ENCODE data around the gene DCP1A.

DCP1A gene

GRCh38 chr3:53258600-53259426 is 88.5 kb downstream of the DCP1A start:
- H3K4me3 ChIP-seq (ENCODE audit: low read depth, low read length), result no peak overlapping the region
- no peak for TF ChIP-seq CTCF (IDR thresholded peaks at IDR 0.05; ENCODE audit: low read depth, low read length)

GRCh38 chr3:53257465-53257864 is 89.9 kb downstream of the DCP1A start:
- no peak overlapping the region for H3K4me3 ChIP-seq (ENCODE audit: low read depth, low read length)
- TF ChIP-seq CTCF (IDR thresholded peaks at IDR 0.05; ENCODE audit: low read depth, low read length), result no peak

GRCh38 chr3:53256704-53257055 is 90.7 kb downstream of the DCP1A start:
- no peak for TF ChIP-seq CTCF (IDR thresholded peaks at IDR 0.05; ENCODE audit: low read depth, low read length)
- H3K4me3 ChIP-seq (ENCODE audit: low read depth, low read length), result no peak overlapping the region

GRCh38 chr3:53255775-53256703 is 91.3 kb downstream of the DCP1A start, which contains the start of gene TKT:
Gene TKT, minus strand, starts transcription at chr3:53256022. Its CDS starts 80 bp downstream, at chr3:53255942.
- TF ChIP-seq CTCF (IDR thresholded peaks at IDR 0.05; ENCODE audit: low read depth, low read length), result no peak
- peak within 1 kb of the TSS; percentile 85 for H3K4me3 ChIP-seq (ENCODE audit: low read depth, low read length)

- TF ChIP-seq CTCF (IDR thresholded peaks at IDR 0.05; ENCODE audit: low read depth, low read length), result no peak
- H3K4me3 ChIP-seq (ENCODE audit: low read depth, low read length), result peak overlapping the region; percentile 85
Observed at GRCh38 chr3:53255423-53255774, 91.9 kb downstream of the DCP1A start.

- H3K4me3 ChIP-seq (ENCODE audit: low read depth, low read length), result peak overlapping the region; percentile 85
- TF ChIP-seq CTCF (IDR thresholded peaks at IDR 0.05; ENCODE audit: low read depth, low read length), result no peak
Observed at GRCh38 chr3:53254509-53255422, 92.6 kb downstream of the DCP1A start.

Data from WI38 (cell line).